Activated CD8-positive, alpha-beta T cell treated with anti-CD3 and anti-CD28 coated beads, Interleukin-2, amount 10 ng/mL, durations not matched to agents 7 days and 5 days (primary cell): Measurements from ENCODE around the gene UQCRHL. TPM values are rescaled to one million over a fixed set of nuclear protein-coding genes. Genes with fewer than 3 reads are reported as not detected.
"Not testable (repeated sequence)": the region's sequence is repeated elsewhere in the genome, so short reads cannot be mapped to it uniquely, and the experiment has no call there.

Experiments used
- ATAC-seq: fragments of 150-1000 bp; cut with Tn5 transposase; one replicate; pipeline ENCODE4 v1.10.0; 2021; ENCODE audit warnings: moderate library complexity
- CTCF ChIA-PET: fragments of 350-600 bp; sonication (Branson Sonifier 250); formaldehyde crosslinking; loops from one replicate; lab custom pipeline; 2021; ENCODE audit warnings: antibody characterized with exemption; lab: Charles Lee
- POLR2A ChIA-PET: fragments of 350-600 bp; sonication (Branson Sonifier 250); formaldehyde crosslinking; loops from one replicate; lab custom pipeline; 2021; ENCODE audit warnings: antibody characterized with exemption; lab: Charles Lee
- DNase-seq: peaks from one replicate; pipeline ENCODE4 v3.0.0-alpha.2; 2020
- H3K27ac Mint-ChIP-seq: one replicate; pipeline ENCODE4 v1.8.0; 2021; ENCODE audit warnings: mild to moderate bottlenecking, mixed read lengths
- H3K27me3 Mint-ChIP-seq: one replicate; pipeline ENCODE4 v1.8.0; 2021; ENCODE audit warnings: low read depth, mixed read lengths
- H3K36me3 Mint-ChIP-seq: one replicate; pipeline ENCODE4 v1.8.0; 2021; ENCODE audit warnings: low read depth, mixed read lengths
- H3K4me1 Mint-ChIP-seq: one replicate; pipeline ENCODE4 v1.8.0; 2021; ENCODE audit warnings: low read depth, mixed read lengths
- H3K4me3 Mint-ChIP-seq: one replicate; pipeline ENCODE4 v1.8.0; 2021; ENCODE audit warnings: mild to moderate bottlenecking, mixed read lengths
- H3K9me3 Mint-ChIP-seq: one replicate; pipeline ENCODE4 v1.8.0; 2022; ENCODE audit warnings: mixed read lengths; ENCODE audit not compliant: insufficient read depth
- total RNA-seq, 2 experiments: library from RNA; stranded (reverse); gene quantifications; one replicate each; pipeline ENCODE4 v1.2.3, GENCODE V29; 2021

The UQCRHL gene
- 1 to 10 TPM; 2.4 to 2.8 TPM for total RNA-seq

- not testable (repeated sequence) for DNase-seq, H3K27me3 Mint-ChIP-seq, H3K4me3 Mint-ChIP-seq, H3K27ac Mint-ChIP-seq, ATAC-seq, H3K36me3 Mint-ChIP-seq, H3K9me3 Mint-ChIP-seq, H3K4me1 Mint-ChIP-seq
- CTCF ChIA-PET: interaction anchor here (1.4 to 1.9 kb wide), 2 partner anchors 8 to 15 kb away, joined by 6 to 7 read pairs; no protein-coding TSS in a partner anchor
- POLR2A ChIA-PET: interaction anchor here (0.6 to 1.1 kb wide), 2 partner anchors 14 to 472 kb away, joined by 3 read pairs; no protein-coding TSS in a partner anchor
These were observed at the start of gene UQCRHL for GRCh38 chr1:15807549-15807948. TSS of gene UQCRHL (minus strand) at chr1:15807649. CDS start at chr1:15807649, 0 bp downstream.

DNA sequence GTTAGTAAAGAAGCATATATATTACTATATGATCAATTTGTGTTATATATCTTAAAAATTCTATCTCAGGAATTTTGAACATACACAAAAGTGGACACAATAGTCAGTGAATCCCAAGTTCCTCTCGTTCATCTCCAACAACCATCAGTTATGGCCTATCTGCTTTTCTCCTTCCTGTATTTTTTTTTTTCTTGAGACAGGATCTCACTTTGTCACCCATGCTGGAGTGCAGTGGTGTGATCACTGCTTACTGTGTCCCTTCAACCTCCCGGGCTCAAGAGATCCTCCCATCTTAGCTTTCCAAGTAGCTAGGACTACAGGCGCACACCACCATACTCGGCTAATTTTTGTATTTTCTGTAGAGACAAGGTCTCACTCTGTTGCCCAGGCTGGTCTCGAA, 49.4 kb upstream of the UQCRHL start:
- Mint-ChIP-seq H3K4me3 (no peak overlapping the region), H3K36me3 (no peaks in the 10 kb centered on the region), H3K27me3 (no peaks in the 10 kb centered on the region), H3K27ac (no peak overlapping the region), H3K9me3 (no peaks in the 10 kb centered on the region), H3K4me1 (peaks cover 14% of the 10 kb centered on the region)
- POLR2A ChIA-PET: no interaction called here
- ATAC-seq: no peak
- CTCF ChIA-PET: interaction anchor here (0.6 kb wide), 1 partner anchor 104 kb away, joined by 3 read pairs; no protein-coding TSS in a partner anchor
- DNase-seq: no peak

DNA sequence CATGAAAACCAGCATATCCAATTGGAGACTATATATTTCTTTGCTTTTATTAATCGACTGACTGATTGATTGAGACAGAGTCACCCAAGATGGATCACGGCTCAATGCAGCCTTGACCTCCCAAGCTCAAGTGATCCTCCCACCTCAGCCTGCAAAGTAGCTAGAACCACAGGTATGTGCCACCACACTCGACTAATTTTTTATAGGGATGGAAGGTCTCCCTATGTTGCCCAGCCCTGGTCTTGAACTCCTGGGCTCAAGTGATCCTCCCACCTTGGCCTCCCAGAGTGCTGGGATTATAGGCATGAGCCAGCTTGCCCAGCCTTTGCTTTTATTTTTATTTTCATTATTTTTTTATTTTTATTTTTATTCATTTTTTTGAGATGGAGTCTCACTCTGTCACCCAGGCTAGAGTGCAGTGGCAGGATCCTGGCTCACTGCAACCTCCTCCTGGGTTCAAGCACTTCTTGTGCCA, 45.4 kb upstream of the UQCRHL start:
- no peak overlapping the region for H3K4me3 Mint-ChIP-seq
- ChIA-PET CTCF (no interaction called here), POLR2A (interaction anchor here (0.6 kb wide), 1 partner anchor 117 kb away, joined by 3 read pairs; no protein-coding TSS in a partner anchor)
- no peak for DNase-seq
- H3K27me3 Mint-ChIP-seq: no peaks in the 10 kb centered on the region
- peaks cover 14% of the 10 kb centered on the region for H3K36me3 Mint-ChIP-seq
- peaks cover 31% of the 10 kb centered on the region for H3K4me1 Mint-ChIP-seq
- ATAC-seq: no peak
- H3K27ac Mint-ChIP-seq: no peak overlapping the region
- H3K9me3 Mint-ChIP-seq: no peaks in the 10 kb centered on the region

GRCh38 chr1:15852036-15852827, 44.8 kb upstream of the UQCRHL start:
- ChIA-PET POLR2A (interaction anchor here (0.6 to 1.3 kb wide), 2 partner anchors 15 to 118 kb away, joined by 3 to 4 read pairs; no protein-coding TSS in a partner anchor), CTCF (interaction anchor here (4.1 kb wide), 1 partner anchor 37 kb away, joined by 14 read pairs; no protein-coding TSS in a partner anchor)
- DNase-seq (no peak), ATAC-seq (no peak)
- H3K4me3 Mint-ChIP-seq: no peak overlapping the region
- no peaks in the 10 kb centered on the region for H3K27me3 Mint-ChIP-seq
- no peak overlapping the region for H3K27ac Mint-ChIP-seq
- H3K4me1 Mint-ChIP-seq: peaks cover 31% of the 10 kb centered on the region
- H3K36me3 Mint-ChIP-seq: peaks cover 14% of the 10 kb centered on the region
- H3K9me3 Mint-ChIP-seq: no peaks in the 10 kb centered on the region

GRCh38 chr1:15851210-15852035, 44.0 kb upstream of the UQCRHL start:
- Mint-ChIP-seq H3K27ac (no peak overlapping the region), H3K4me1 (peaks cover 34% of the 10 kb centered on the region), H3K36me3 (peaks cover 14% of the 10 kb centered on the region), H3K4me3 (no peak overlapping the region), H3K27me3 (no peaks in the 10 kb centered on the region), H3K9me3 (no peaks in the 10 kb centered on the region)
- POLR2A ChIA-PET: interaction anchor here (1.3 to 4.8 kb wide), 2 partner anchors 15 to 18 kb away, joined by 4 to 98 read pairs; no protein-coding TSS in a partner anchor
- DNase-seq (no peak), ATAC-seq (no peak)
- CTCF ChIA-PET: interaction anchor here (1.2 to 4.1 kb wide), 3 partner anchors 11 to 65 kb away, joined by 4 to 14 read pairs (median 5); no protein-coding TSS in a partner anchor

DNA sequence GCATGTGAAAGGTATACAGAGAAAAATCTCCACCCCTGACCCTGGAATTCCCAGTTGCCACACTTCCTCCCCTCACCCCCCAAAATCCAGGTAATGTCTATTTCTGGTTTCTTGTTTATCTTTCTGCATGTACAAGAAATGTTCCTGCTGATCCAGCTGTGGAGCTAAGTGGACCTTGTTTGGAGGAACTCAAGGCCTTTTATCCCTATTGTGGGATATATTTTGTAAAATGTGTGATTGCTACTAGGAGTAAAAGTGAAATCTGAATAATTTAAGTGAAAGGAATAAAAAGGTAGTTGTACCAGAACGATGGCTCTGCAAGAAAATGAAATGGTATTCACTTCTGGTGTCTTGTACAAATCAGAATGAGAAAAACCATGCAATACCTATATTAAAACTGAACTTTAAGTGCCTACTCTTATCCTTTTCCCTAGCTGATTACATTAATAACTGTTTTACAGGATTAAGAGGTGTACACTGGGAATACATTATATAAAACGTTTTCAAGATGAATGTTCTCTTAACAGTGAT, 43.1 kb upstream of the UQCRHL start:
- Mint-ChIP-seq H3K27ac (peak overlapping the region; percentile 27), H3K36me3 (peaks cover 14% of the 10 kb centered on the region), H3K9me3 (no peaks in the 10 kb centered on the region), H3K4me3 (peak overlapping the region; percentile 66), H3K4me1 (peaks cover 40% of the 10 kb centered on the region), H3K27me3 (no peaks in the 10 kb centered on the region)
- ChIA-PET CTCF (interaction anchor here (1.2 to 4.1 kb wide), 3 partner anchors 12 to 66 kb away, joined by 4 to 14 read pairs (median 5); no protein-coding TSS in a partner anchor), POLR2A (interaction anchor here (1.3 to 4.8 kb wide), 3 partner anchors 13 to 17 kb away, joined by 4 to 98 read pairs (median 71); no protein-coding TSS in a partner anchor)
- no peak for ATAC-seq
- DNase-seq: no peak

DNA sequence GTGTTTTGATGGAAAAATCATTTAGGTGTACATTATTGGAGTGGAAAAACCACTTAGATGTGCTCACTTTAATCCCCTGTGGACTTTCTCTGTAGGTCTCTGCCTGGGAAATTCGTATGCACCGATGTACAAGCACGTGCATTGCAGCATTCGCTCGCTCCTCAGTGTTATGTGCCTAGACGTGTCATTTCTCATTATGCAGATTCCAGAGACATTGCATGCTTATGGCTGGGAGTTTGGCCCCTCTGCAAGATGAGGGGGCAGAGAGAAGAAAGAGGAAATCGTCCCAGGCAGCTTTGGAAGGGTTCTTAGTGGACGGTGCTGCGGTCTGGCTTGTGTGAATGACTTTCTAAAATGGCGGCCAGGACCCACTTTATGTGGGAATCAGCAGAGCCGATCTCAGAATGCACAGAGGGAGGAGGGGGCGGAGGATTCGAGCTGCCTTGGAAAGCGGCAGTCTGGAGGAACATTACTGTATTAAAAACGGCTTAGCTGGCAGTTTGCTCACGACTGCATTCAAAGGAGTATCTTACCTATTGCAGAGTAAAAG, 42.4 kb upstream of the UQCRHL start:
- POLR2A ChIA-PET: interaction anchor here (1.1 to 4.8 kb wide), 3 partner anchors 13 to 127 kb away, joined by 3 to 98 read pairs (median 71); no protein-coding TSS in a partner anchor
- peaks cover 47% of the 10 kb centered on the region for H3K4me1 Mint-ChIP-seq
- ATAC-seq (no peak), DNase-seq (peak; percentile 38)
- peak overlapping the region; percentile 93 for H3K4me3 Mint-ChIP-seq
- H3K27me3 Mint-ChIP-seq: no peaks in the 10 kb centered on the region
- peaks cover 14% of the 10 kb centered on the region for H3K36me3 Mint-ChIP-seq
- H3K9me3 Mint-ChIP-seq: no peaks in the 10 kb centered on the region
- CTCF ChIA-PET: interaction anchor here (1.0 to 4.1 kb wide), 5 partner anchors 12 to 66 kb away, joined by 3 to 14 read pairs (median 4); no protein-coding TSS in a partner anchor
- peak overlapping the region; percentile 69 for H3K27ac Mint-ChIP-seq

DNA sequence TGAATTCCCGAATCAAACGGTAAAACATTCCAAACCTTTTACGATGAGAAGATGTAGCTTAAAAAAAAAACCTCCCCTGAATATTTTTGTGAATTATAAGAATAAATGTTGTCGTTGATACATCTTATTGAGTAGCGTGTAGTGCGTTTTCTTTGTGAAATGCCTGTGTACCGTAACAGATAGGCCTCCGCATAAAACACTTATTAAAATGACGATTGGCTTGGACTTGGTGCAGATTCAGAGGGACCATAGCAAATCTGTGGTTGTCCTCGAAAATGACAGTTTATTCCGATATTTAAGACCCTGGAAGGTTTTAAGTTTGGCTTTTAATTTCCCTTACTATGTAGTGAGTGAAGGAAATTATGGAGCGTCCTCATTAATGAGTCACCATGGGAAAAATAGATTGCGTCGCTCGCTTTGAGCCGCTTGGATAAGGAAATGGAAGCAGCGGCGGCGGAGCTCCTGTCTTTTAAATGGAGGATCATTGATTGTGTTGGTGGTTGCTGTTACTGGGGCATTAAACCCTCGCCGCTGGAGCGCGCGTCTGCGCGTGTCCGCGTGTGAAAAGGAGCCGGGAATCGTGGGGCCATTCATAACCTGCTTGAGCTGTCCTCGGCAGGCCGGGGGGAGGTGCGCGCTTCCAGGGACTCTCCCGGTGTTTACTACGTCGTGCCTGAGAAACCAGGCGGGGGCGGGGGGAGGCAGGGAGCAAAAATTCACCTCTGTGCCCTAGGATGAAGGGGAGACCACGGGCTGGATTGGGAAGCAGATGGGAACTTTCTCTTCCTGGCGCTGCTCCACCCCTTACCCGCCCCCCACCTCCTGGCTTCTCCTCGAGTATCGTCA, 41.7 kb upstream of the UQCRHL start:
- Mint-ChIP-seq H3K27me3 (no peaks in the 10 kb centered on the region), H3K27ac (peak overlapping the region; percentile 95), H3K4me3 (peak overlapping the region; percentile 93), H3K9me3 (no peaks in the 10 kb centered on the region), H3K36me3 (peaks cover 14% of the 10 kb centered on the region), H3K4me1 (peaks cover 47% of the 10 kb centered on the region)
- peak; percentile 69 for DNase-seq
- ChIA-PET CTCF (interaction anchor here (0.9 to 4.1 kb wide), 4 partner anchors 13 to 63 kb away, joined by 3 to 14 read pairs (median 4); no protein-coding TSS in a partner anchor), POLR2A (interaction anchor here (0.8 to 4.8 kb wide), 5 partner anchors 12 to 128 kb away, joined by 3 to 98 read pairs (median 4); no protein-coding TSS in a partner anchor)
- ATAC-seq: no peak

GRCh38 chr1:15848143-15848928, 40.9 kb upstream of the UQCRHL start:
- peak overlapping the region; percentile 97 for H3K27ac Mint-ChIP-seq
- H3K4me1 Mint-ChIP-seq: peaks cover 52% of the 10 kb centered on the region
- H3K36me3 Mint-ChIP-seq: peaks cover 14% of the 10 kb centered on the region
- no peaks in the 10 kb centered on the region for H3K9me3 Mint-ChIP-seq
- H3K27me3 Mint-ChIP-seq: no peaks in the 10 kb centered on the region
- peak; percentile 31 for ATAC-seq
- DNase-seq: peak; percentile 62
- ChIA-PET CTCF (interaction anchor here (0.9 to 4.1 kb wide), 9 partner anchors 12 to 369 kb away, joined by 3 to 14 read pairs (median 4); partner anchors contain the start of gene ZBTB17), POLR2A (interaction anchor here (0.8 to 4.8 kb wide), 5 partner anchors 11 to 128 kb away, joined by 3 to 98 read pairs (median 4); no protein-coding TSS in a partner anchor)
- H3K4me3 Mint-ChIP-seq: peak overlapping the region; percentile 95
